Measurements from ENCODE around the gene PFN3.
"Not testable (repeated sequence)": the region's sequence is repeated elsewhere in the genome, so short reads cannot be mapped to it uniquely, and the experiment has no call there.

PFN3 gene

GRCh38 chr5:177362610-177363507 is 37.6 kb downstream of the PFN3 start:
- in situ Hi-C loops (cut with HindIII; ENCODE audit: low sequenced_read_pairs): no loop called here

- in situ Hi-C loops (cut with HindIII; ENCODE audit: low sequenced_read_pairs): no loop called here
Observed at GRCh38 chr5:177362292-177362609, 38.2 kb downstream of the PFN3 start.

GRCh38 chr5:177361418-177362291 is 38.8 kb downstream of the PFN3 start:
- in situ Hi-C loops (cut with HindIII; ENCODE audit: low sequenced_read_pairs): no loop called here

DNA sequence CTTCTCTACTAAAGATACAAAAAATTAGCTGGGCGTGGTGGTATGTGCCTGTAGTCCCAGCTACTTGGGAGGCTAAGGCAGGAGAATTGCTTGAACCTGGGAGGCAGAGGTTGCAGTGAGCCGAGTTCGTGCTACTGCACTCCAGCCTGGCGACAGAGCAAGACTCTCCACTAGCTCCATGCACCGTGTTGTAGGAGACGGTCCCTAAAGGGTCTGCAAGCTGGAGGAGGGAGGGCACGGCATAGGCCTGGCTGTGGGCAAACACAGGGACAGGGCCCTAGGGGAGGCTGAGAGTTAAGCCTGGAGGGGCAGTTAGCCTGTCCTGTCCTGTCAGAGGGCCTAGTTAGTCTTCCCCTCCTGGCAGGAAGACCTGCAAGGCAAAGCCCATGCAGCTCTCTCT is 39.7 kb downstream of the PFN3 start:
- in situ Hi-C loops (cut with HindIII; ENCODE audit: low sequenced_read_pairs): not testable (repeated sequence)

DNA sequence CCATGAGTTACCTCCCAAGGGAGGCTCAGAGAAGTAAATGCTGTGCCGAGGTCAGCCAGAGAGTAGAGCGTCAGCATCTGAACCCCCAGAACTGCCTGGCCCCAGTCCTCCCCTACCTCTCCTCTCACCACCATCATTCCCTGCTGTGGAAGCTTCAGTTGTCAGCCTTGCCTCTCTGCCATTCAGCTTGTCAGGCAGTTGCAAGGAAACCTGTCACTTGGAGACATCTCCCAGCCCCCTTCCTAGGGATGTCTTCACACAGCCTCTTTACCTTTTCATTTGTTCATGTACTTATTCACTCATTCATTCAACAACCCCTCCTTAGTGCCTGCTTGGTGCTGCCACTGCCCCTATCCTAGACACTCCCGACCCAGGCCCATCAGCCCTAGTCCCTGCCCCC is 40.6 kb downstream of the PFN3 start:
- in situ Hi-C loops (cut with HindIII; ENCODE audit: low sequenced_read_pairs): no loop called here

GRCh38 chr5:177359451-177359851 is 41.0 kb downstream of the PFN3 start:
- in situ Hi-C loops (cut with HindIII; ENCODE audit: low sequenced_read_pairs): no loop called here

DNA sequence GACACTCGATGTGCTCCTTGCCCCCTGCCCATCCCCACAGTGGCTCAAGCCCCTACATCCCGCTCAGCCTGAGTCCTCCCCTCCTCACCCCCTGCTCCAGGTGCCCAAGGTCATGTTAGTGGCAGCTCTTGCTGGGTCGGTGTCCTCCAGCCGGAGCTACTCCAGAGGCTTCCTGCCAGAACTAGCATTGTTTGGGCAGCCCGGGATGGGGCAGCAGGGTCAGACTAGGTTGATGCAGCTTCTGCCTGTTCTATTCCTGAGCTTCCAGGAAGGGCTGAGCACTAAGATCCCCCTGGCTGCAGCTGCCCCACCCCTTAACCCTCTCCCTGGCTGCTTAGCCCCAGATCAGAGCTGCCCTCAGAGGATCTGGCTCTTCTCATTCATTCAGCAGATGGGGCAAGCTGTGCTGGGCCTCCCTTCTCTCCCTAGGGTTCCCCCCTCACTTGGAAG is 42.1 kb downstream of the PFN3 start:
- in situ Hi-C loops (cut with HindIII; ENCODE audit: low sequenced_read_pairs): no loop called here

DNA sequence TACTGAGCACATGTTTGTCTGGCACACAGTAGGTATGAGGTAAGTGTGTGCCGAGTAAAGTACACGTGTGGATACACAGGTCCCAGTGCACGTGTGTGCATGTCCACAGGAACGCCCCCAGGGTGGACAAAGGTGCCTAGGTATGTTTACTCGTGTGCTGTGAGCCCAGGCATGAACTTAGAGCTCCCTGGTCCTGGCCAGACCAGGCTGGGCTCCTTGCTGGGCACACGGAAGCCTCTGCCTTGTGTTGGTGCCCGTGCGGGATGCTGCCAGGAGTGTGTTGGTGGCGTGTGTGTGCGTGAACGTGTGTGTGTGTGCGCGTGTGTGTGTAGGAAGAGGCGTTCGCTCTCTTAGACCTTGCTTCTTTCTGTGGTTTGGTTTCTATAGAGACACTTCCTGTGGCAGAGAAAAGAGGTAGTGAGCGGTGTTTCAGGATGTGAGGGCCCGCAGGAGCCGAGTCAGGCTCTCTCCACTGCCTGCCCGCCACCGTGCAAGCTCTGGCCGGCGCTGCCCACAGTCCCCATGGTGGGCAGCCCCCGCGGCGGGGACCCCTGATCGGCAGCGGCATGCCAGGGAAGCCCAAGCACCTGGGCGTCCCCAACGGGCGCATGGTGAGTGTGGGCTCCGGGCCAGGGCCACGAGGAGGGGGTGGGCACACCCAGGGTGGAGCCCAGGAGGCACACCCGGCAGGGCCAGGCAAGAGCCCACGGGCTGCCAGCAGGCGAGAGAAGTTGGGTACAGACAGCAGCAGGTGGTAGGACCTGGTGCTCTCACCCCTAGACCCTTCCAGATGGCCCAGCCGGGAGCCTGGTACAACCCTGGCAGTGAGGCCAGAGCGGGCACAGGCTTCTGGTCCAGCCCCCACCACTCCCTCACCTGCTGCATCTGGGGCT is 42.8 kb downstream of the PFN3 start, which contains the start of gene RGS14:
RGS14 (plus strand) TSS at position 466 of the 893 bp plus-strand sequence; CDS start at position 567, 101 bp downstream.
- in situ Hi-C loops (cut with HindIII; ENCODE audit: low sequenced_read_pairs): no loop called here

DNA sequence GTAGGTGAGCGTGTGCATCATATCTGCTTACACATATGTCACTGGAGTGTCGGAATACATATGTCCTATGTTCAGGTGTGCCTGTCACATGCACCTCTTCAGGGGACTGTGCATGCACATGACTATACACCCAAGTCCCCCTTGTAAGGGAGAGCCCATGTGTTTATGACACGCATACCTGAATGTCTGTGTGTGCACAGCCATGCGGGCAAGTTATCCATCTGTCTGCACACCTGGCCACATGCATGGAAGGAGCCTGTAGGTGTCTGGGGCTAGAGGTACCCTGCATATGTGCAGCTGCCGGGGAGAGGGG is 43.4 kb downstream of the PFN3 start:
- in situ Hi-C loops (cut with HindIII; ENCODE audit: low sequenced_read_pairs): no loop called here

DNA sequence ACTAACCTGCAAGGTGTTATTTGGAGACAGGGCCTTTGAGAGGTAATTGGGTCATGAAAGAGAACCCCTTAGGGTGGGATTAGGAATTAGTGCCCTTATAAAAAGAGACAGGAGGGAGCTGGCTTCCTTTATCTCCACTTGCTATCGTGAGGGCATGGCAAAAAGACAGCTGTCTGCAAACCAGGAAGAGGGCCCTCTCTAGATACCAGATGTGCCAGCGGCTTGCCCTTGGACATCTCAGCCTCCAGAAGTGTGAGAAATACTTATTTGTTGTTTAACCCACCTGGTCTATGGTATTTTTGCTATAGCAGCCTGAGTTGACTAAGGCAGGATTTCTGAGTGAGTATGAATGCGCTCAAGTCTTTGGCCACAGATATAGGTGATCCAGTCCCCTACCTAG is 43.7 kb downstream of the PFN3 start:
- in situ Hi-C loops (cut with HindIII; ENCODE audit: low sequenced_read_pairs): no loop called here

DNA sequence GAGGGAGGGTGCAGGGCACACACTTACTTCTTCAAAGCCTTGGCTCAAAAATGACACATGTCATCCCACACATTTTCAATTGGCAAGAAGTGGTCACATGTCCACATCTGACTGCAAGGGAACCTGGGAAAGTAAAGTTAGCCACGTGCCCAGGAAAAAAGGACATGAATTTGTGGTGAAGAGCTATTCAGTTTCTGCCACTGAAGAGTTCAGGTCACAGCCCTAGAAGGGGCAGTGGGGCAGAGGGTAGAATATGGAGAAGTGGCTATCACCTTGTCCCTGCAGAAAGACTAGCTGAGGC is 44.6 kb downstream of the PFN3 start:
- in situ Hi-C loops (cut with HindIII; ENCODE audit: low sequenced_read_pairs): no loop called here

GRCh38 chr5:177355162-177355867 is 45.1 kb downstream of the PFN3 start:
- in situ Hi-C loops (cut with HindIII; ENCODE audit: low sequenced_read_pairs): no loop called here

- in situ Hi-C loops (cut with HindIII; ENCODE audit: low sequenced_read_pairs): no loop called here
Observed at GRCh38 chr5:177354711-177355110, 45.8 kb downstream of the PFN3 start.

DNA sequence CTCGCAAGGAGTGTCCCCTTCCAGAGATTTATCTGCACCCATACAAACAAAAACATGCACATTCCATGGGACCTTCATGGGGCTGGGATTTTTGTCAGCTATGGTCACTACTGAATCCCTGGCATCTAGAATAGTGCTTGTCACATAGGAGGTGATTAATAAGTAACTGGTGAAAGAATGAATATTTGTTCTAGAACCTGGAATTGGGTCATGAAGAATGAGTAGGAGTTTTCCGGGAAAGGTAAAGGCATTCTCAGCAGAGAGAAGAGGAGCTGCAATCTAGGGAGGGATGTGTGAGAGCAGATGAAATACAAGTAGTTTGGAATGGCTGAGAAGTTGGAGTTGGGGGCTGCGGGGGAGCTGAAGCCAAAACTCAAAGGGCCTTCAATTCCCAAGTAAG is 46.2 kb downstream of the PFN3 start:
- in situ Hi-C loops (cut with HindIII; ENCODE audit: low sequenced_read_pairs): no loop called here

DNA sequence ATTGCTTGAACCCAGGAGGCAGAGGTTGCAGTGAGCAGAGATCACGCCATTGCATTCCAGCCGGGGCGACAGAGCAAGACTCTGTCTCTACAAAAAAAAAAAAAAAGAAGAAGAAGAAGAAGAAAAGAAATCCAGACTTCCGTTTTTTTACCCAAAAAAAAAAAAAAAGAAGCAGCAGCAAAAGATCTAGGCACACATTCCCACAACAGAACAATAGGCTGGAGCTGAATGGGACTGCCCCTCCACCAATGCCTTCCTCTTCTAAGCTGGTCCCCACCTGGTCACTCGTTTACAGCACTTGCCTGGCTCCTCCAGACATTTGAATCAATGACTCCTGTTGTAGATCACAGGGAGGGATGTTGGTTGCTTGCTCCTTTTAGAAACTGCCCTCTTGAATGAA is 47.4 kb downstream of the PFN3 start:
- in situ Hi-C loops (cut with HindIII; ENCODE audit: low sequenced_read_pairs): no loop called here

DNA sequence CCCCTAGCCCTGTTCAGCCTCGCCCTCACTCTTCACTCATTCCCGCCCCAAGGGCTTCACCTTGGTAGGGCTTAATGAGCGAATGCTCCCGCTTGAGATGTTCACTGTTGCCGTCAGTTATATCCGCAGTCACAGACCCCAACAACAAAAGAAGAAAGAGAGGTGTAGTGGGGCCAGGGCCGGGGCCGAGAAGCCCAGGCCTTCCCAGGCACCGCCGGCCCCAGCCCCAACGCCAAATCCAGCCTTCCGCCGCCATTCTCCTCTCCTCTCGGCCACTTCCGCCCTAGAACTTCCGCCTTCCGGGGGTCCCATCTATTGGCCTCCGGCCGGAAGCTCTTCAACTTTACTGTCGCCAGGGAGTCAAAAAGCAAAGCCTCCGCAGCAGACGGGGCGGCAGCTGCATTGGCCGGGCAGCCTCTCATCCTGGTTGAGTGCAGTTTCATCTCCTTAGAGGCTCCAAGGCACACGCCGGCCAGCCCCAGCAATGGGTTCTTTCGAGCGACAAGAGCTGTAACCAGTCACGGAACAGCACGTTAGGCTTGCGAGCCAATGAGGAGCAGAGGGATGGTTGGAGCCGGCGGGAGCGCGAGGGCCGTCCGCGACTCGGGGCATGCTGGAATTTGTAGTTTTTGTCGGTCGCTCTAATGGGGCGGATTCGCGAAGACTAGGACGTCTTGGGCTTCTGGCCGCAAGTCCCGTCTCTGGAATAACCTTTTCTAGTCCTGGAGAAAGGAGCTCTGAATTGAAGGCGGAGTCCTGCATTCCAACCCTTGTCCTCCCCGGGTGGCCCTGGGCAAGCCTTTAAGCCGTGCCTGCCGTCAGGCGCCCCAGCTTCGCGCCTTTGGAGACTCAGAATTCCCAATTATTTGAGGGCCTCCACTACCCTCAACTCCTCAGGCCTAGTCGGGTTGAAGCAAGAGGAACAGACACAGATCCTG is 48.8 kb downstream of the PFN3 start, which contains the start of gene LMAN2:
LMAN2 (minus strand) TSS at position 277 of the 938 bp plus-strand sequence; CDS start at position 256, 21 bp downstream.
- in situ Hi-C loops (cut with HindIII; ENCODE audit: low sequenced_read_pairs): no loop called here

GRCh38 chr5:177350776-177351391 is 49.6 kb downstream of the PFN3 start:
- in situ Hi-C loops (cut with HindIII; ENCODE audit: low sequenced_read_pairs): no loop called here

All from DLD1 (cell line).